BJ (cell line): Measurements from ENCODE around the gene EFCAB8. TPM values are rescaled to one million over a fixed set of nuclear protein-coding genes. Genes with fewer than 3 reads are reported as not detected.

ENCODE experiments used
- CTCF ChIA-PET: fragments of 350-600 bp; formaldehyde crosslinking; extraction: SDS; loops from one replicate; lab custom pipeline; 2021; ENCODE audit warnings: antibody characterized with exemption, inconsistent platforms; lab: Yijun Ruan, JAX
- POLR2A ChIA-PET: fragments of 300-600 bp; sonication (Branson Sonifier 250); formaldehyde crosslinking; extraction: SDS; loops from one replicate; lab custom pipeline; 2021; ENCODE audit warnings: antibody characterized with exemption; lab: Charles Lee
- DNase-seq: peaks from one replicate; pipeline ENCODE4 v3.0.0-alpha.2; 2011; ENCODE audit warnings: low read depth
- H3K27me3 ChIP-seq: 2 replicates; pipeline ENCODE4 v1.6.0; 2011; ENCODE audit warnings: low read length; ENCODE audit not compliant: control insufficient read depth, insufficient read depth
- H3K36me3 ChIP-seq: 2 replicates; pipeline ENCODE4 v1.5.1; 2011; ENCODE audit warnings: low read length; ENCODE audit not compliant: control insufficient read depth, insufficient read depth
- H3K4me3 ChIP-seq: 2 replicates; pipeline ENCODE4 v1.5.1; 2011; ENCODE audit warnings: low read depth, mild to moderate bottlenecking, control low read depth, low read length
- polyA plus RNA-seq: library from polyadenylated mRNA; depleted of rRNA; stranded (reverse); fragments of >200 nt; gene quantifications from 2 replicates; pipeline ENCODE4 v1.2.3, GENCODE V29; 2011
- TF ChIP-seq, protein P1 (sequence below): IDR thresholded peaks from 2 replicates; pipeline ENCODE4 v1.5.1; 2011; ENCODE audit warnings: low read depth, mild to moderate bottlenecking, control low read depth, inconsistent platforms, low read length, moderate library complexity; ENCODE audit not compliant: insufficient read depth

The EFCAB8 gene
- polyA plus RNA-seq, 1 experiment: not detected

DNA sequence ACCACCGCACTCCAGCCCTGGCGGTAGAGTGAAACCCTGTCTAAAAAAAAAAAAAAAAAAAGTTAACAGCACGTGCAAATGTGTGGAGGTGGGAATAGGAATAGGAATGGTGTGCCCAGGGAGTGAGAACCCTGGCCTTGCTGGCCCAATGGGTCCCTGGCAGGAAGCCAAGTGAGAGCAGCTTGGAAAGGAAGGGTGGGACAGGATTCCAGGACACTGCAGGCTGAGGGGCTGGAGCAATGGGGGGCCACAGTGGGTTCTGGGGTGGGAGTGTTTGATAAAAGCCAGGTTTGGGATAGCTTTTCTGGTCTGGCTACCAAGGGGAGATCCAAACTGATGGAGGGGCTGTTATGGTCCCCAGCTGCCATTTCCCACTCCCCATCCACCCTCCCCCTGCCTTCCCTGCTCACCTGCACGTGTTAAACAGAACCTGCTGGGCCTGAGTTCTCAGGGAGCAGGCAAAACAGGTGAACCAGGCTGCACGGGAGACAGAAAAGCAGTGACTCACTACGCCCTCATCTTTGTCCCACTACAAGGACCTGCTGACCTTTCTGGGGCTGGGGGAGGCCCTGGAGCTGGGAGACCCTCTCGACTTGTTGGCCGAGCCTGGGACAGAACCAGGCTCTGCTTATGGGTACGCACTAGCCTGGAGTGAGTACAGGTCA lies 142.2 kb downstream of the EFCAB8 start:
- TF ChIP-seq, protein P1, sequence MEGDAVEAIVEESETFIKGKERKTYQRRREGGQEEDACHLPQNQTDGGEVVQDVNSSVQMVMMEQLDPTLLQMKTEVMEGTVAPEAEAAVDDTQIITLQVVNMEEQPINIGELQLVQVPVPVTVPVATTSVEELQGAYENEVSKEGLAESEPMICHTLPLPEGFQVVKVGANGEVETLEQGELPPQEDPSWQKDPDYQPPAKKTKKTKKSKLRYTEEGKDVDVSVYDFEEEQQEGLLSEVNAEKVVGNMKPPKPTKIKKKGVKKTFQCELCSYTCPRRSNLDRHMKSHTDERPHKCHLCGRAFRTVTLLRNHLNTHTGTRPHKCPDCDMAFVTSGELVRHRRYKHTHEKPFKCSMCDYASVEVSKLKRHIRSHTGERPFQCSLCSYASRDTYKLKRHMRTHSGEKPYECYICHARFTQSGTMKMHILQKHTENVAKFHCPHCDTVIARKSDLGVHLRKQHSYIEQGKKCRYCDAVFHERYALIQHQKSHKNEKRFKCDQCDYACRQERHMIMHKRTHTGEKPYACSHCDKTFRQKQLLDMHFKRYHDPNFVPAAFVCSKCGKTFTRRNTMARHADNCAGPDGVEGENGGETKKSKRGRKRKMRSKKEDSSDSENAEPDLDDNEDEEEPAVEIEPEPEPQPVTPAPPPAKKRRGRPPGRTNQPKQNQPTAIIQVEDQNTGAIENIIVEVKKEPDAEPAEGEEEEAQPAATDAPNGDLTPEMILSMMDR: no peak
- Histone ChIP-seq H3K4me3 (no peak overlapping the region), H3K27me3 (no peaks in the 10 kb centered on the region), H3K36me3 (no peaks in the 10 kb centered on the region)
- DNase-seq: no peak
- POLR2A ChIA-PET: no interaction called here
- CTCF ChIA-PET: no interaction called here

DNA sequence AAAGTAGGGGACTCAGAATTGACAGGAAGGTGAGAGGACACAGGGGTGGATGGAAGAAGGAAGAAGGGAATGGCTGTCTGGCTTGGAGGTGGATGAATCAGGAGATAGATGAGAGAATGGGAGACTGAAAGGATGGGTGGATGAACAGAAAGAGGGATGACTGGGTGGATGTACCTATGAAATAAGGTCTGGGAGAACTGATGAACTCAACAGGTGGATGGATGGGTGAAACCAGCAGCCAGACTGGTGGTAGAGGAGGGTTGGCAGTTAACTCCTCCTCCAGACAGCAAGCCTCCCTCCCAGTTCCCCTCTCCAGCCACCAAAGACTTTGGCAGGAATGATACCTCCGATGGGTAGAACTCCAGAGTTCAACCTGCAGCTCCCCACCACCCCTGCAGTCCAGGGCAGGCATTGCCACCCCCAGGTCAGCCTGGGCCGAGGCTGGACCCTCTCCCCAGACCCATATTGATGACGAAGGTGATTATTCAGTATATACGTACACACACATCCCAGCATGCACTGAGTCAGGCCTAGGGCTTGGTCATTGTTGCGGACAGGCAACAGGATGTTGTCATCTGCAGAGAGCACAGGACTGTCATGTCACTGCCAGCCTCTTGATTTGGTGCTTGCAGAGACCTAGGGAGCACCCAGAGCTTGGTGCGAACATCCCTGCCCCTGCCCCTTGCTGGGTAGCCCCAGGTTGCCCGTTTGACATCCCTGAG lies 143.5 kb downstream of the EFCAB8 start:
- Histone ChIP-seq H3K27me3 (no peaks in the 10 kb centered on the region), H3K4me3 (no peak overlapping the region), H3K36me3 (no peaks in the 10 kb centered on the region)
- ChIA-PET POLR2A (no interaction called here), CTCF (no interaction called here)
- no peak for DNase-seq
- TF ChIP-seq, protein P1: no peak

DNA sequence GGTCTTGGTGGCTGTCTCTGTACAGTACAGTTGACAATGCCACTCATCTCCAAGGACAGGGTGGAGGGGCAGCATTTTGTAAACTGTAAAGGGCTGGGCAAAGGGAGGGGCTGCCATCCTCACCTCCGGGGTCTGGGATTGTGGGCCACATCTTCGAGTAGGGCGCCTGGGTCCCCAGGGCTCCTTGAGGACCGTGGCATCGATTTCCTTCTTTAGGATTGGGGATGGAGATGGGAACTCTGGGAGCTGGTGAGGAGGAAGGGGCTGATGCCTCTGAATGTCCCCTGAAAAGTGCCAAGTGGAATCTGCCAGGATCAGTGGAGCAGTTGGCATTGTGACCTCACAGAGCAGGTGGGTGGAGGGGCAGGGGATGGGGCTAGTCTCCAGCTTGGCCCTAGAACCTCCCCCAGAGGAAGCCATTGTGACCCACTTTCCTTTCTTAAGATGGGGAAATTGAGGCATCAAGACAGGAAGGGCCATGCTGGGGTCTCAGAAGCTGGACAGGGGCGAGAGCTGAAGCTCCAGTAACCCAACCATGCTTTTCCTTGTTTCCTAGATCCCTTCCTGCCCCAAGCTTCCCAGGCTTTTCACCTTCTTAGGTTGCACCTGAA lies 145.5 kb downstream of the EFCAB8 start, which contains the start of gene SUN5:
Gene SUN5 (minus strand): TSS at position 293 of the 611 bp plus-strand sequence. CDS start 93 bp downstream, at position 200.
- TF ChIP-seq, protein P1: no peak
- no peaks in the 10 kb centered on the region for H3K36me3 ChIP-seq
- no peak for DNase-seq
- H3K4me3 ChIP-seq: no peak within 1 kb of the TSS
- no peaks in the 10 kb centered on the region for H3K27me3 ChIP-seq
- ChIA-PET CTCF (interaction anchor here (0.9 to 1.8 kb wide), 4 partner anchors 9 to 214 kb away, joined by 3 to 4 read pairs (median 4); no protein-coding TSS in a partner anchor), POLR2A (no interaction called here)

DNA sequence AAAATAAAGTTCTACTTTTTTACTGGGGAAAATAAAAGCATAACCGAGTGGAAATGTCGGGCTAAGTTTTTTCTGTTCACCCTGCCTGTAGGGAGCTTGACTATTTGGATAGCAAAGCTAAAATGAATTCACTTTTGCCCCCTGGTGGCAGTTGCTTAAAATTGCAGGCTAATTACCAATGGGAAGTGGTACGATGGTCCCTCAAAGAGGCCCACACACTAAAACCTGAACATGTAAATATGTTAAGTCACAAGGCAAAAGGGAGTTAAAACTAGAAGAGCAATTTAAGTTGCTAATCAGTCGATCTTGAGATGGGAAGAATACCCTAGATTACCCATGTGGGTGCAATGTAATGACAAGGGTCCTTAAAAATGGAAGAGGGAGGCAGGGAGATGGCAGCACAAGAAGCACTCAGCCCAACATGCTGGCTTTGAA lies 146.4 kb downstream of the EFCAB8 start:
- ChIA-PET POLR2A (no interaction called here), CTCF (interaction anchor here (1.2 to 1.8 kb wide), 3 partner anchors 9 to 215 kb away, joined by 4 read pairs; no protein-coding TSS in a partner anchor)
- H3K4me3 ChIP-seq: no peak overlapping the region
- no peak for DNase-seq
- H3K27me3 ChIP-seq: no peaks in the 10 kb centered on the region
- TF ChIP-seq, protein P1: peak; percentile 32
- H3K36me3 ChIP-seq: no peaks in the 10 kb centered on the region
